ENCODE measurements around the gene TEX29.

Gene TEX29

DNA sequence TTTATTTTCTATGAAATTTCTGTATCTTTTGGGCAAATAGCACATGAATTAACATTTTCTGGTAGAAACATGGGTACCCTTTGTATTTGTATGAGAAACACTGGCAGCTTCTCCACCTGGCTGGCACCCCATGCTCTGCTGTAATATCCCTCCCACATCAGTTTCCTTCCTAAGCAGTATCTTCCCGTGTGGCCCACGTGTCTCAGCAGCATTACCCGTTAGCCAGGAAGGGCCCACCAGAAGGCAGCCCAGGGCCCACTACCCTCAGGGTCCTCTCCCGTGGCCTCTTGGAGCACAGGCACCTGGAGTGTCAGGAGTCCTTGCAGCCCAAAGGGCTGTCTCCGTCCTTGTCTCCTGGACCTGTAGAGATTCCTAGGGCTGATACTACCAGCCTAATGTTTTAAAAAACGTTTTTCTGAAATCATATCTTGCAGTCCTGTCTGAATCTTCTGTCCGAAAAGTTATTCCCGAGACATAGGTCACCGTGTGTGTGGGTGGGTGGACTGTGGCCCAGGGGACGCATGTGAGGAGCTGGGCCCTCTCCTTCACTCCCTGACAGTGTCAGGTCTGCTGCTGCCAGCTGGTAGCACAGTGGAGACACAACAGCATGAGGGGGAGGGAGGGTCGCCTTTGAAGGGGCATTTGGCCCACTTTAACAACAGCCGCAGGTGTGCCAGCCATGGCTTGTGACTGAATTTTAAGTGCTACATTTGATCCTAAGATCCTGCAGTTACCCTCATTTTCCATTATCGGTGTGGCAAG, 22.0 kb upstream of the TEX29 start:
- no peaks in the 10 kb centered on the region for H3K9me2 ChIP-seq (replicated peaks; ENCODE audit: insufficient read depth, low read length)
- no peak overlapping the region for H2AFZ ChIP-seq (ENCODE audit: low read depth, low read length, severe bottlenecking)
- no peak for TF ChIP-seq EZH2phosphoT487 (conservative IDR thresholded peaks at IDR 0.05; ENCODE audit: low read length)
- TF ChIP-seq, protein P1, sequence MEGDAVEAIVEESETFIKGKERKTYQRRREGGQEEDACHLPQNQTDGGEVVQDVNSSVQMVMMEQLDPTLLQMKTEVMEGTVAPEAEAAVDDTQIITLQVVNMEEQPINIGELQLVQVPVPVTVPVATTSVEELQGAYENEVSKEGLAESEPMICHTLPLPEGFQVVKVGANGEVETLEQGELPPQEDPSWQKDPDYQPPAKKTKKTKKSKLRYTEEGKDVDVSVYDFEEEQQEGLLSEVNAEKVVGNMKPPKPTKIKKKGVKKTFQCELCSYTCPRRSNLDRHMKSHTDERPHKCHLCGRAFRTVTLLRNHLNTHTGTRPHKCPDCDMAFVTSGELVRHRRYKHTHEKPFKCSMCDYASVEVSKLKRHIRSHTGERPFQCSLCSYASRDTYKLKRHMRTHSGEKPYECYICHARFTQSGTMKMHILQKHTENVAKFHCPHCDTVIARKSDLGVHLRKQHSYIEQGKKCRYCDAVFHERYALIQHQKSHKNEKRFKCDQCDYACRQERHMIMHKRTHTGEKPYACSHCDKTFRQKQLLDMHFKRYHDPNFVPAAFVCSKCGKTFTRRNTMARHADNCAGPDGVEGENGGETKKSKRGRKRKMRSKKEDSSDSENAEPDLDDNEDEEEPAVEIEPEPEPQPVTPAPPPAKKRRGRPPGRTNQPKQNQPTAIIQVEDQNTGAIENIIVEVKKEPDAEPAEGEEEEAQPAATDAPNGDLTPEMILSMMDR (IDR thresholded peaks at IDR 0.05; ENCODE audit: insufficient read depth, low read length, poor library complexity, severe bottlenecking): no peak
- no peak overlapping the region for H3K27ac ChIP-seq (ENCODE audit: low read depth, low read length)
- H3F3A ChIP-seq (ENCODE audit: insufficient read depth): no peaks in the 10 kb centered on the region
- H3K27me3 ChIP-seq (ENCODE audit: low read length): no peaks in the 10 kb centered on the region
- no peaks in the 10 kb centered on the region for H3K36me3 ChIP-seq (ENCODE audit: low read length)
- no peaks in the 10 kb centered on the region for H3K9me3 ChIP-seq (ENCODE audit: insufficient read depth, low read length)
- no peak overlapping the region for H3K4me3 ChIP-seq (ENCODE audit: insufficient read depth, low read length, poor library complexity, severe bottlenecking)
- H4K20me1 ChIP-seq (ENCODE audit: low read depth, low read length): no peaks in the 10 kb centered on the region
- H3K9ac ChIP-seq (ENCODE audit: low read length): no peak overlapping the region
- H3K79me2 ChIP-seq (ENCODE audit: insufficient read depth, low read length): no peaks in the 10 kb centered on the region
- H3K4me2 ChIP-seq (ENCODE audit: low read depth, low read length, poor library complexity, severe bottlenecking): no peak overlapping the region

DNA sequence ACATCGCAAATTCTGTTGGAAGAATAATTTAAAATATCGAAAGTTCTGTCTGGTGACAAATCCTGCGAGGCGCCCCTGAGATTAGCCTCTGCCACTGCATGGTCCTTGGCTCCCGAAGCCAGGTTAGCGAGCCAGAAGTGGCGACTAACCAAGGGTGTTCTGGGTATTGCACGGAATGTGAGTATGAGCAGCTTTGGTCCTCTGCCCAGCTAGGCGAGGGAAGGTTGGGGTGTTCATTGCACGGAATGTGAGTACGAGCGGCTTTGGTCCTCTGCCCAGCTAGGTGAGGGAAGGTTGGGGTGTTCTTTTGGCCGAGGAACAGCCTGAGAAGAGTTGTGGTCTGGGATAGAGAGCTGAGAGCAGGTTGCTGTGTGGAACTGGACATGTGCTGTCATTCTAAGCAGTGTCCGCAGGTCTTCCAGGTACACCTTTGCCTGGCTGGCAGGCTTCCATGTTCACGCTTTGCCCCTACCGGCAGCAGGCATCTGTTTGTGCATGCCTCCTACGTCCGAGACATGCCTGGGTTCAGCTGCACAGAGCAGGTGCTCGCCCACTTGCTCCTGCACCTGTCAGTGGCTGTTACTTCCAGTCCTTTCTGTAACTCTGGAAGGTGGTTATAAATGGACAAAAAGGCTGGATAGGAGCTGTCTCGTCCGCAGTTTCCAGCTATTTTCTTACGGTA, 18.3 kb upstream of the TEX29 start:
- Histone ChIP-seq H3K36me3 (ENCODE audit: low read length) (peaks cover 12% of the 10 kb centered on the region), H3K27ac (ENCODE audit: low read depth, low read length) (no peak overlapping the region), H3K4me3 (ENCODE audit: insufficient read depth, low read length, poor library complexity, severe bottlenecking) (no peak overlapping the region), H3K9me3 (ENCODE audit: insufficient read depth, low read length) (no peaks in the 10 kb centered on the region), H4K20me1 (ENCODE audit: low read depth, low read length) (no peaks in the 10 kb centered on the region), H3K79me2 (ENCODE audit: insufficient read depth, low read length) (no peaks in the 10 kb centered on the region), H3F3A (ENCODE audit: insufficient read depth) (no peaks in the 10 kb centered on the region), H3K9me2 (replicated peaks; ENCODE audit: insufficient read depth, low read length) (no peaks in the 10 kb centered on the region), H2AFZ (ENCODE audit: low read depth, low read length, severe bottlenecking) (no peak overlapping the region), H3K4me2 (ENCODE audit: low read depth, low read length, poor library complexity, severe bottlenecking) (no peak overlapping the region), H3K9ac (ENCODE audit: low read length) (no peak overlapping the region), H3K27me3 (ENCODE audit: low read length) (no peaks in the 10 kb centered on the region)
- TF ChIP-seq EZH2phosphoT487 (conservative IDR thresholded peaks at IDR 0.05; ENCODE audit: low read length): no peak
- TF ChIP-seq, protein P1 (IDR thresholded peaks at IDR 0.05; ENCODE audit: insufficient read depth, low read length, poor library complexity, severe bottlenecking): no peak

DNA sequence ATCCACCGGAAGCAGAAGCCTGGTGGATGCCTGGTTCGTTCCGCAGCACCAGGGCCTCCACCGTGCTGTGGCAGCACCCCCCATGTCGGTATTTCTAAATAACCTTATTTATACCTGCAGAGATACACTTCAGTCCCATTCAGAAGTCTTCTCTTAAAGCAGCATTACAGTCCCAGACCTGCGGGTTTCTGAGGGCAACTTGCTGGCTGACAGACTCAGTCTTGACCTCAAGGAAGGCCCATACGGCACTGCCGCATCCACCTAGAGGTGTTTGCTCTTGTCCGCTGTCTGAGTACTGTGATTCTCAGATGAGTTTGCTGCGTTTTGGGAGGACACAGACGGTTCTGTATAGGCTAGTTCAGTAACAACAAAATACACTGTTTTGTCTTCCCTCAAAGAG, 16.9 kb upstream of the TEX29 start:
- H2AFZ ChIP-seq (ENCODE audit: low read depth, low read length, severe bottlenecking): no peak overlapping the region
- H3K4me2 ChIP-seq (ENCODE audit: low read depth, low read length, poor library complexity, severe bottlenecking): no peak overlapping the region
- no peaks in the 10 kb centered on the region for H4K20me1 ChIP-seq (ENCODE audit: low read depth, low read length)
- no peaks in the 10 kb centered on the region for H3K79me2 ChIP-seq (ENCODE audit: insufficient read depth, low read length)
- peaks cover 12% of the 10 kb centered on the region for H3K36me3 ChIP-seq (ENCODE audit: low read length)
- no peak overlapping the region for H3K4me3 ChIP-seq (ENCODE audit: insufficient read depth, low read length, poor library complexity, severe bottlenecking)
- no peaks in the 10 kb centered on the region for H3K27me3 ChIP-seq (ENCODE audit: low read length)
- H3K9ac ChIP-seq (ENCODE audit: low read length): no peak overlapping the region
- H3F3A ChIP-seq (ENCODE audit: insufficient read depth): no peaks in the 10 kb centered on the region
- H3K9me3 ChIP-seq (ENCODE audit: insufficient read depth, low read length): no peaks in the 10 kb centered on the region
- TF ChIP-seq, protein P1 (IDR thresholded peaks at IDR 0.05; ENCODE audit: insufficient read depth, low read length, poor library complexity, severe bottlenecking): no peak
- TF ChIP-seq EZH2phosphoT487 (conservative IDR thresholded peaks at IDR 0.05; ENCODE audit: low read length): no peak
- no peaks in the 10 kb centered on the region for H3K9me2 ChIP-seq (replicated peaks; ENCODE audit: insufficient read depth, low read length)
- H3K27ac ChIP-seq (ENCODE audit: low read depth, low read length): no peak overlapping the region

Measured in SU-DHL-6 (cell line).